Kidney epithelial cell (primary cell): ENCODE results near the gene RGL4. TPM values are rescaled to one million over a fixed set of nuclear protein-coding genes. Genes with fewer than 3 reads are reported as not detected.

Experiments
- DNase-seq: peaks from one replicate; pipeline ENCODE4 v3.0.0-alpha.2; 2010; ENCODE audit warnings: low read depth
- H3K27me3 ChIP-seq: 2 replicates; pipeline ENCODE4 v1.6.0; 2011; ENCODE audit warnings: low read length; ENCODE audit not compliant: control insufficient read depth, insufficient read depth
- H3K36me3 ChIP-seq: 2 replicates; pipeline ENCODE4 v1.5.1; 2011; ENCODE audit warnings: low read length; ENCODE audit not compliant: control insufficient read depth, insufficient read depth
- H3K4me3 ChIP-seq: 2 replicates; pipeline ENCODE4 v1.5.1; 2011; ENCODE audit warnings: low read depth, mild to moderate bottlenecking, control low read depth, low read length
- total RNA-seq: library from RNA; depleted of rRNA; stranded (reverse); fragments of >200 nt; gene quantifications from 2 replicates; pipeline ENCODE4 v1.2.3, GENCODE V29; 2015
- TF ChIP-seq, protein P1 (sequence below): IDR thresholded peaks from 2 replicates; pipeline ENCODE4 v1.5.1; 2011; ENCODE audit warnings: mild to moderate bottlenecking, moderate library complexity, low read length, control low read depth, inconsistent platforms; ENCODE audit not compliant: insufficient read depth, poor library complexity, severe bottlenecking

The RGL4 gene
- total RNA-seq, 1 donor from 2014 or later = not detected

DNA sequence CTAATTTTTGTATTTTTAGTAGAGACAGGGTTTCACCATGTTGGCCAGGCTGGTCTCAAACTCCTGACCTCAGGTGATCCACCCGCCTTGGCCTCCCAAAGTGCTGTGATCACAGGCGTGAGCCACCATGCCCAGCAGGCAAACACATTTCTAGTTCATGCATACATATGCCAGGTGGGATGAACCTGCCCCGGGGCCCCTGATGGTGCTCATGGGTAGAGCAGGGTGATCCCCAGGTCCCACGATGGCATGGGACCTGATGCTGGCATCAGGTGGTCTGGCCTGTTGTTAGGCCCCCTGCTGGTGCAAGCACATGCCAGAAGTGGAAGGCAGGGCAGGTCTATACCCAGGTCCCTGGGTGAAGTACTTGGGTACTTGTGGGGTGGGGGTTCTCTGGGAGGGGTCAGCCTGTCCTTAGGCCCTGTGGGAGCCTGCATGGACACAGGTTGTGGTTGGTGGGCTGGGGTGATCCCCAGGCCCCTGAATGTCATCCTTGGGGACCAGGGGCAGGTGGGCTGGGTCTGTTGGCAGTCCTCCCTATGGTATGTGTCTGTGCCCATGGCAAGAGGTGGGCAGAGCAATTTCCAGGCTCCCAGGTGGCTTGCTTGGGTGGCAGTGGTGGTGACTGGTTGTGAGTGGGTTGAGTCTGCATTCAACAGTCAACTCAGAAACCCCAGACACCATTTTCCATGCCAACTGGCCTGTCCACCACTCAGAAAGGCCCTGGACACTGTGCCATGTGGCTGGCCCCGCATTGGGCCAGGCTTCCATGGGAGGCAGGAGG, 9.6 kb upstream of the RGL4 start:
- H3K4me3 ChIP-seq = no peak overlapping the region
- H3K36me3 ChIP-seq = no peaks in the 10 kb centered on the region
- no peak for DNase-seq
- no peaks in the 10 kb centered on the region for H3K27me3 ChIP-seq
- TF ChIP-seq, protein P1, sequence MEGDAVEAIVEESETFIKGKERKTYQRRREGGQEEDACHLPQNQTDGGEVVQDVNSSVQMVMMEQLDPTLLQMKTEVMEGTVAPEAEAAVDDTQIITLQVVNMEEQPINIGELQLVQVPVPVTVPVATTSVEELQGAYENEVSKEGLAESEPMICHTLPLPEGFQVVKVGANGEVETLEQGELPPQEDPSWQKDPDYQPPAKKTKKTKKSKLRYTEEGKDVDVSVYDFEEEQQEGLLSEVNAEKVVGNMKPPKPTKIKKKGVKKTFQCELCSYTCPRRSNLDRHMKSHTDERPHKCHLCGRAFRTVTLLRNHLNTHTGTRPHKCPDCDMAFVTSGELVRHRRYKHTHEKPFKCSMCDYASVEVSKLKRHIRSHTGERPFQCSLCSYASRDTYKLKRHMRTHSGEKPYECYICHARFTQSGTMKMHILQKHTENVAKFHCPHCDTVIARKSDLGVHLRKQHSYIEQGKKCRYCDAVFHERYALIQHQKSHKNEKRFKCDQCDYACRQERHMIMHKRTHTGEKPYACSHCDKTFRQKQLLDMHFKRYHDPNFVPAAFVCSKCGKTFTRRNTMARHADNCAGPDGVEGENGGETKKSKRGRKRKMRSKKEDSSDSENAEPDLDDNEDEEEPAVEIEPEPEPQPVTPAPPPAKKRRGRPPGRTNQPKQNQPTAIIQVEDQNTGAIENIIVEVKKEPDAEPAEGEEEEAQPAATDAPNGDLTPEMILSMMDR = no peak

DNA sequence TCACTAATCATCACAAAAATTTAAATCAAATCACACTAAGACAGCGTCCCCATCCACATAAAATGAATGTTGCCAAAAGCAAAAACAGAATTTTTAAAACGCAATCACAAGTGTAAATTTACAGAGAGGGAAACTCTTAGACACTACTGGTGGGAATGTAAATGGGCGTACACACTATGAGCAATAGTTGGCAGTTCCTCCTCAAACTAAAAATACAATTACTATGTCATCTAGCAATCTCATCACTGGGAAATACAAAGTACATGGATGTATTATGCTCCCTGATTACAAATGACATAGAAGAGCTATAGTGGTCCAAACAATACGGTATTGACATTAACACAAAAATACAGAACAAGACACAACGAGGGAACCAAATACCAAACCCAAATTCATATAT, 8.7 kb upstream of the RGL4 start:
- TF ChIP-seq, protein P1 = no peak
- no peaks in the 10 kb centered on the region for H3K36me3 ChIP-seq
- DNase-seq = no peak
- no peak overlapping the region for H3K4me3 ChIP-seq
- H3K27me3 ChIP-seq = no peaks in the 10 kb centered on the region

DNA sequence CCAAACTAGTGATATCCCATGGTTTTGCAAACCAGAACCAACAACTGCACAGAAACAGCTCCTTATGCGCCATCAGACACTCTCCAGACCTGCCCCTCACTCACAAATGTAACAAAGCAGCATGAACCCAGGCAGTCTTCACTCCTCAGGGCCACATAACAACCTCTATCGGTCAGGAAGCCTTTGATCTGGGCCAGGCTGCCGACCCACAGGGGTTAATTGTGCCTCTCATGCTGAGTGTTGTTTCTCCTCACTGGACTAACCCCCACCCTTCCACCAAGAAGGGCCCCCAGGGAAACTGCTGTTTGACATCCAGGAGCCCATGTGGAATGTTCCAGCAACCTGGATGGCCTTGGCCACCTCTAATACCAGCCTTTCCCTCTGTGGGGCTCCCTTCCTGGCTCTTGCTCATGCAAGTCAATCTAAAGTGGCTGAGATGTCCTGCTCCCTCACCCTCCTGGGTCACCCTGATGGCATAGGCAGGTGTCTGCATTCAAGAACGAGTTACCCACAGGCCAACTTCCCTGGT, 7.9 kb upstream of the RGL4 start:
- TF ChIP-seq, protein P1 = no peak
- no peak overlapping the region for H3K4me3 ChIP-seq
- no peak for DNase-seq
- H3K27me3 ChIP-seq = no peaks in the 10 kb centered on the region
- no peaks in the 10 kb centered on the region for H3K36me3 ChIP-seq

DNA sequence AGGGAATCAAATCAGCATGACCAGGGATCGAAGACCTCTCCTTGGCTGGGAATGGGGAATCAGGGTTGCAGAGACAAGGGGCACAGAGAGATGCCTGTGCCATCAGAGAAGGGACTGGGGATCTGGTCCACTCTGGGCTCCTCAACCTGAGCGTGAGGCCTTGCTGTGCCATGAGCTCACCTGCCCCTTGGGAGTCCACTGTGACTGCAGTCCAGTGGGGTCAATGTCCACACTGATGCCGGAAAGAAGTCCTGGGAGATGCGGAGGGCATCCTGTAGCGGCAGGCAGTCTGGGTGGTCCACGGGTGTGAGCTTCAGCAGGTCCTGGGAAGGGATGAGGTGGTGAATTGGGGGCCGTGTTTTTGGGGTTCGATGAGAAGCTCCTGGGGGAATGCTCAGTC, 7.3 kb upstream of the RGL4 start:
- DNase-seq = no peak
- no peak overlapping the region for H3K4me3 ChIP-seq
- H3K27me3 ChIP-seq = no peaks in the 10 kb centered on the region
- H3K36me3 ChIP-seq = no peaks in the 10 kb centered on the region
- TF ChIP-seq, protein P1 = no peak

DNA sequence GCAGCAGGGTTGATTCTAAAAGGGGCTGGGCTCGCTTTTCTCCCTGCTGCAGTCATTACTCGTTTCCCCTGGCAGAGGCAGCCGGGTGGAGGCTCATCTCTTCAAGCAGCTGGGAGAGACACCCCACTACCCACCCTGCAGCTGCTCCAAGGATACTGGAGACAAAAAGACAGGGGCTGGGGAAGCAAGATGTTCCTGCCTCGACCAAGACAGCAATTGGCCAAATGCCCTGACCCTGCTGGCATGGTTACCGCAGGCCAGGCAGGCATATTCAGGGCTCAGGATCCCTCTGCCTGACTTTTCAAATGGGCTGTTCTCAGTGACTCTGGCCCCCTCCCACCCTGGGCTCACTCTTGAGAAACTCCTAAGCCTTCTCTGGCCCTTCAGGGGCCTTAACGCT, 6.8 kb upstream of the RGL4 start:
- DNase-seq = no peak
- TF ChIP-seq, protein P1 = no peak
- Histone ChIP-seq H3K27me3 (no peaks in the 10 kb centered on the region), H3K4me3 (no peak overlapping the region), H3K36me3 (no peaks in the 10 kb centered on the region)
